Measurements from ENCODE around the gene PRRX1.

Gene PRRX1

GRCh38 chr1:170672316-170672715 is 8.4 kb downstream of the PRRX1 start:
- Histone ChIP-seq H3K36me3 (ENCODE audit: insufficient read depth, insufficient read length, low read length) (no peaks in the 10 kb centered on the region), H3K4me1 (ENCODE audit: insufficient read depth, insufficient read length) (no peaks in the 10 kb centered on the region), H3K4me3 (ENCODE audit: insufficient read length, low read depth) (no peak overlapping the region), H3K27me3 (ENCODE audit: insufficient read depth, insufficient read length) (peaks cover 46% of the 10 kb centered on the region), H3K9ac (ENCODE audit: insufficient read length, low read depth) (no peak overlapping the region), H3K9me3 (ENCODE audit: insufficient read depth, low read length) (no peaks in the 10 kb centered on the region)
- no peak for TF ChIP-seq ZNF274 (IDR thresholded peaks at IDR 0.05; ENCODE audit: low read depth, low read length)
- no peak for DNase-seq (ENCODE audit: low read depth, low spot score)

- H3K36me3 ChIP-seq (ENCODE audit: insufficient read depth, insufficient read length, low read length) = no peaks in the 10 kb centered on the region
- no peak overlapping the region for H3K4me3 ChIP-seq (ENCODE audit: insufficient read length, low read depth)
- H3K4me1 ChIP-seq (ENCODE audit: insufficient read depth, insufficient read length) = no peaks in the 10 kb centered on the region
- no peak for DNase-seq (ENCODE audit: low read depth, low spot score)
- TF ChIP-seq SUZ12 (IDR thresholded peaks at IDR 0.05; ENCODE audit: extremely low read depth, insufficient read depth, insufficient read length) (no peak), YY1 (IDR thresholded peaks at IDR 0.05; ENCODE audit: insufficient read depth, insufficient read length) (no peak), ZNF274 (IDR thresholded peaks at IDR 0.05; ENCODE audit: low read depth, low read length) (no peak)
- H3K27me3 ChIP-seq (ENCODE audit: insufficient read depth, insufficient read length) = peaks cover 27% of the 10 kb centered on the region
- H3K9ac ChIP-seq (ENCODE audit: insufficient read length, low read depth) = no peak overlapping the region
- H3K9me3 ChIP-seq (ENCODE audit: insufficient read depth, low read length) = no peaks in the 10 kb centered on the region
These were observed 10.3 kb downstream of the PRRX1 start for GRCh38 chr1:170674239-170674638.

GRCh38 chr1:170674986-170675385 is 11.1 kb downstream of the PRRX1 start:
- Histone ChIP-seq H3K9ac (ENCODE audit: insufficient read length, low read depth) (no peak overlapping the region), H3K9me3 (ENCODE audit: insufficient read depth, low read length) (no peaks in the 10 kb centered on the region), H3K27me3 (ENCODE audit: insufficient read depth, insufficient read length) (peaks cover 20% of the 10 kb centered on the region), H3K36me3 (ENCODE audit: insufficient read depth, insufficient read length, low read length) (no peaks in the 10 kb centered on the region), H3K4me1 (ENCODE audit: insufficient read depth, insufficient read length) (no peaks in the 10 kb centered on the region), H3K4me3 (ENCODE audit: insufficient read length, low read depth) (no peak overlapping the region)
- no peak for TF ChIP-seq ZNF274 (IDR thresholded peaks at IDR 0.05; ENCODE audit: low read depth, low read length)
- TF ChIP-seq SUZ12 (IDR thresholded peaks at IDR 0.05; ENCODE audit: extremely low read depth, insufficient read depth, insufficient read length) = no peak
- TF ChIP-seq YY1 (IDR thresholded peaks at IDR 0.05; ENCODE audit: insufficient read depth, insufficient read length) = no peak
- DNase-seq (ENCODE audit: low read depth, low spot score) = no peak

- no peak for TF ChIP-seq YY1 (IDR thresholded peaks at IDR 0.05; ENCODE audit: insufficient read depth, insufficient read length)
- TF ChIP-seq SUZ12 (IDR thresholded peaks at IDR 0.05; ENCODE audit: extremely low read depth, insufficient read depth, insufficient read length) = no peak
- TF ChIP-seq ZNF274 (IDR thresholded peaks at IDR 0.05; ENCODE audit: low read depth, low read length) = no peak
- no peaks in the 10 kb centered on the region for H3K36me3 ChIP-seq (ENCODE audit: insufficient read depth, insufficient read length, low read length)
- H3K27me3 ChIP-seq (ENCODE audit: insufficient read depth, insufficient read length) = peaks cover 11% of the 10 kb centered on the region
- H3K9ac ChIP-seq (ENCODE audit: insufficient read length, low read depth) = no peak overlapping the region
- DNase-seq (ENCODE audit: low read depth, low spot score) = no peak
- no peaks in the 10 kb centered on the region for H3K4me1 ChIP-seq (ENCODE audit: insufficient read depth, insufficient read length)
- no peak overlapping the region for H3K4me3 ChIP-seq (ENCODE audit: insufficient read length, low read depth)
- no peaks in the 10 kb centered on the region for H3K9me3 ChIP-seq (ENCODE audit: insufficient read depth, low read length)
These were observed 11.9 kb downstream of the PRRX1 start for GRCh38 chr1:170675865-170676264.

GRCh38 chr1:170676628-170677027 is 12.7 kb downstream of the PRRX1 start:
- no peaks in the 10 kb centered on the region for H3K4me1 ChIP-seq (ENCODE audit: insufficient read depth, insufficient read length)
- no peak overlapping the region for H3K9ac ChIP-seq (ENCODE audit: insufficient read length, low read depth)
- peaks cover 3% of the 10 kb centered on the region for H3K27me3 ChIP-seq (ENCODE audit: insufficient read depth, insufficient read length)
- TF ChIP-seq ZNF274 (IDR thresholded peaks at IDR 0.05; ENCODE audit: low read depth, low read length) (no peak), SUZ12 (IDR thresholded peaks at IDR 0.05; ENCODE audit: extremely low read depth, insufficient read depth, insufficient read length) (no peak), YY1 (IDR thresholded peaks at IDR 0.05; ENCODE audit: insufficient read depth, insufficient read length) (no peak)
- DNase-seq (ENCODE audit: low read depth, low spot score) = no peak
- no peak overlapping the region for H3K4me3 ChIP-seq (ENCODE audit: insufficient read length, low read depth)
- H3K9me3 ChIP-seq (ENCODE audit: insufficient read depth, low read length) = no peaks in the 10 kb centered on the region
- no peaks in the 10 kb centered on the region for H3K36me3 ChIP-seq (ENCODE audit: insufficient read depth, insufficient read length, low read length)

- Histone ChIP-seq H3K9ac (ENCODE audit: insufficient read length, low read depth) (no peak overlapping the region), H3K36me3 (ENCODE audit: insufficient read depth, insufficient read length, low read length) (no peaks in the 10 kb centered on the region), H3K9me3 (ENCODE audit: insufficient read depth, low read length) (no peaks in the 10 kb centered on the region), H3K27me3 (ENCODE audit: insufficient read depth, insufficient read length) (no peaks in the 10 kb centered on the region), H3K4me1 (ENCODE audit: insufficient read depth, insufficient read length) (no peaks in the 10 kb centered on the region), H3K4me3 (ENCODE audit: insufficient read length, low read depth) (no peak overlapping the region)
- no peak for TF ChIP-seq ZNF274 (IDR thresholded peaks at IDR 0.05; ENCODE audit: low read depth, low read length)
- DNase-seq (ENCODE audit: low read depth, low spot score) = no peak
These were observed 14.2 kb downstream of the PRRX1 start for GRCh38 chr1:170678027-170678600.

GRCh38 chr1:170680428-170680827 is 16.5 kb downstream of the PRRX1 start:
- Histone ChIP-seq H3K9ac (ENCODE audit: insufficient read length, low read depth) (no peak overlapping the region), H3K4me3 (ENCODE audit: insufficient read length, low read depth) (no peak overlapping the region), H3K4me1 (ENCODE audit: insufficient read depth, insufficient read length) (no peaks in the 10 kb centered on the region), H3K36me3 (ENCODE audit: insufficient read depth, insufficient read length, low read length) (no peaks in the 10 kb centered on the region), H3K27me3 (ENCODE audit: insufficient read depth, insufficient read length) (no peaks in the 10 kb centered on the region), H3K9me3 (ENCODE audit: insufficient read depth, low read length) (no peaks in the 10 kb centered on the region)
- DNase-seq (ENCODE audit: low read depth, low spot score) = no peak
- TF ChIP-seq SUZ12 (IDR thresholded peaks at IDR 0.05; ENCODE audit: extremely low read depth, insufficient read depth, insufficient read length) = no peak
- no peak for TF ChIP-seq ZNF274 (IDR thresholded peaks at IDR 0.05; ENCODE audit: low read depth, low read length)
- no peak for TF ChIP-seq YY1 (IDR thresholded peaks at IDR 0.05; ENCODE audit: insufficient read depth, insufficient read length)

- TF ChIP-seq YY1 (IDR thresholded peaks at IDR 0.05; ENCODE audit: insufficient read depth, insufficient read length) = no peak
- TF ChIP-seq SUZ12 (IDR thresholded peaks at IDR 0.05; ENCODE audit: extremely low read depth, insufficient read depth, insufficient read length) = no peak
- TF ChIP-seq ZNF274 (IDR thresholded peaks at IDR 0.05; ENCODE audit: low read depth, low read length) = no peak
- no peaks in the 10 kb centered on the region for H3K9me3 ChIP-seq (ENCODE audit: insufficient read depth, low read length)
- H3K27me3 ChIP-seq (ENCODE audit: insufficient read depth, insufficient read length) = no peaks in the 10 kb centered on the region
- no peak overlapping the region for H3K9ac ChIP-seq (ENCODE audit: insufficient read length, low read depth)
- DNase-seq (ENCODE audit: low read depth, low spot score) = no peak
- no peaks in the 10 kb centered on the region for H3K4me1 ChIP-seq (ENCODE audit: insufficient read depth, insufficient read length)
- H3K4me3 ChIP-seq (ENCODE audit: insufficient read length, low read depth) = no peak overlapping the region
- H3K36me3 ChIP-seq (ENCODE audit: insufficient read depth, insufficient read length, low read length) = no peaks in the 10 kb centered on the region
These were observed 18.2 kb downstream of the PRRX1 start for GRCh38 chr1:170682169-170682568.
